NB4 (cell line): ENCODE data around the gene DGKG.

Experiments
- DNase-seq: peaks from one replicate; pipeline ENCODE4 v3.0.0; 2010; ENCODE audit warnings: low read depth
- H3K4me3 ChIP-seq: one replicate; pipeline ENCODE4 v1.5.1; 2011; ENCODE audit warnings: mild to moderate bottlenecking, low read depth, low read length, moderate library complexity
- MAX ChIP-seq: IDR thresholded peaks from 2 replicates; pipeline ENCODE4 v1.6.1; 2011; ENCODE audit warnings: low read depth, low read length
- MYC ChIP-seq: IDR thresholded peaks from 2 replicates; pipeline ENCODE4 v1.6.1; 2011; ENCODE audit warnings: low read depth, low read length
- POLR2A ChIP-seq: IDR thresholded peaks from 2 replicates; pipeline ENCODE4 v1.6.1; 2011; ENCODE audit warnings: mild to moderate bottlenecking; ENCODE audit not compliant: insufficient read length; ENCODE audit errors: extremely low read depth
- TF ChIP-seq, protein P1 (sequence below): IDR thresholded peaks from one replicate; pipeline ENCODE4 v1.5.1; 2012; ENCODE audit warnings: low read depth, low read length

The DGKG gene

GRCh38 chr3:186207515-186207914 lies 154.5 kb downstream of the DGKG start:
- TF ChIP-seq MAX (no peak), POLR2A (no peak), MYC (no peak)
- TF ChIP-seq, protein P1, sequence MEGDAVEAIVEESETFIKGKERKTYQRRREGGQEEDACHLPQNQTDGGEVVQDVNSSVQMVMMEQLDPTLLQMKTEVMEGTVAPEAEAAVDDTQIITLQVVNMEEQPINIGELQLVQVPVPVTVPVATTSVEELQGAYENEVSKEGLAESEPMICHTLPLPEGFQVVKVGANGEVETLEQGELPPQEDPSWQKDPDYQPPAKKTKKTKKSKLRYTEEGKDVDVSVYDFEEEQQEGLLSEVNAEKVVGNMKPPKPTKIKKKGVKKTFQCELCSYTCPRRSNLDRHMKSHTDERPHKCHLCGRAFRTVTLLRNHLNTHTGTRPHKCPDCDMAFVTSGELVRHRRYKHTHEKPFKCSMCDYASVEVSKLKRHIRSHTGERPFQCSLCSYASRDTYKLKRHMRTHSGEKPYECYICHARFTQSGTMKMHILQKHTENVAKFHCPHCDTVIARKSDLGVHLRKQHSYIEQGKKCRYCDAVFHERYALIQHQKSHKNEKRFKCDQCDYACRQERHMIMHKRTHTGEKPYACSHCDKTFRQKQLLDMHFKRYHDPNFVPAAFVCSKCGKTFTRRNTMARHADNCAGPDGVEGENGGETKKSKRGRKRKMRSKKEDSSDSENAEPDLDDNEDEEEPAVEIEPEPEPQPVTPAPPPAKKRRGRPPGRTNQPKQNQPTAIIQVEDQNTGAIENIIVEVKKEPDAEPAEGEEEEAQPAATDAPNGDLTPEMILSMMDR, result no peak
- no peak for DNase-seq
- H3K4me3 ChIP-seq, result no peak overlapping the region

DNA sequence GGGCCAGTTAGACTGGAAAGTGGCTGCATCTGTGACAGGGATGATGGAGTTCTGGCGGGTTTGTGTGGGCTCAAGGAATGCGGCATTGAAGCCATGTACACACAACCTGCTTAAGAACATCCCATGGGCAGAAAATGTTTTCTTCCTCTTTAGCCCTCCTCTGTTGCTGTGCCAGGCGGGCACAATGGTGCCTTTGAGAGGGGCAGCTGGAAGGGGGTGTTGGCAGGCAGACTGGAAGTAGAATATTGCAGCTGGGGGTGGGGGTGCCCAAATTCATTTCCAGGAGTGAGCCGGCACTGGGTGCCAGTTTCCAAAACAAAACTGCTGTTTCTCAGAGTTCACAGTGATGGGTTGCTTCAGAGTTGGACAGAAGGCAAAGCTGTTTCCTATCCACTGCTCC lies 161.3 kb downstream of the DGKG start:
- no peak for TF ChIP-seq POLR2A
- TF ChIP-seq, protein P1, result no peak
- no peak for TF ChIP-seq MYC
- TF ChIP-seq MAX, result no peak
- no peak overlapping the region for H3K4me3 ChIP-seq
- no peak for DNase-seq

- TF ChIP-seq POLR2A (no peak), MYC (no peak), MAX (no peak)
- TF ChIP-seq, protein P1, result no peak
- no peak for DNase-seq
- H3K4me3 ChIP-seq, result no peak overlapping the region
Observed at GRCh38 chr3:186198442-186198841, 163.6 kb downstream of the DGKG start.

GRCh38 chr3:186194451-186194811 lies 167.6 kb downstream of the DGKG start:
- no peak for TF ChIP-seq MYC
- TF ChIP-seq, protein P1, result no peak
- no peak for TF ChIP-seq MAX
- no peak for TF ChIP-seq POLR2A
- no peak overlapping the region for H3K4me3 ChIP-seq
- no peak for DNase-seq

- DNase-seq, result no peak
- no peak overlapping the region for H3K4me3 ChIP-seq
- TF ChIP-seq MAX, result no peak
- no peak for TF ChIP-seq MYC
- TF ChIP-seq, protein P1, result no peak
- no peak for TF ChIP-seq POLR2A
Observed at GRCh38 chr3:186193534-186194450, 168.2 kb downstream of the DGKG start.
